GM23248 (cell line): ENCODE measurements around the gene ORMDL3.

ENCODE experiments used
- EZH2 ChIP-seq: fragments of 200-600 bp; sonication (generic); IDR thresholded peaks from 2 replicates; pipeline ENCODE4 v1.6.1; 2018; ENCODE audit warnings: antibody characterized with exemption, mild to moderate bottlenecking; ENCODE audit not compliant: insufficient read depth, poor library complexity, severe bottlenecking
- EZH2phosphoT487 ChIP-seq: fragments of 200-600 bp; sonication (generic); IDR thresholded peaks from 2 replicates; pipeline ENCODE4 v1.6.1; 2018; ENCODE audit warnings: antibody characterized with exemption, moderate library complexity, mild to moderate bottlenecking, low read depth; ENCODE audit not compliant: insufficient read depth

DNA sequence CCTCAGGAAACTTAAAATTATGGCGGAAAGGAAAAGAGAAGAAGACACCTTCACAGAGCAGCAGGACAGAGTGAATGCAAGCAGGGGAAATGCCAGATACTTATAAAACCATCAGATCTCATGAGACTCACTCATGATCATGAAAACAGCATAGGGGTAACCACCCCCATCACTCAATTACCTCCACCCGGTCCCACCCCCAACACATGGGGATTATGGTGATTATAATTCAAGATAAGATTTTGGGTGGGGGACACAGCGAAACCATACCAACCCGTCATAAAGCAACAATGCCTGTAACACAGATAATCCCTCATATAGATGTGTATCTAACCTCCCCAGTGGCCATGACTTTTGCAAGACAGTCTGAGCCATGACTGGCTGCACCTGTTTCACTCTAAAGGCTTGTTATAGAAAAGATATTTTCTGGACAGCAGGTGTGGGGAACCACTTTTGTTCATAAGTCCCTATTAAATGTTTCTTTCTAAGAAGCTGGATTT is 28.4 kb upstream of the ORMDL3 start:
- no peak for TF ChIP-seq EZH2
- TF ChIP-seq EZH2phosphoT487, result no peak
